Uterus (tissue), 2 donors: ENCODE data around the gene ACVR1C.

ENCODE experiments used
- CTCF ChIP-seq, 4 experiments: fragments of 200-600 bp in 2 of 4; fragments of 450-650 bp in 2 of 4; sonication (generic) in 2 of 4; IDR thresholded peaks; one replicate each; pipeline ENCODE4 v1.5.1; 2016 to 2019; ENCODE audit warnings: antibody characterized with exemption in 4 of 4, mild to moderate bottlenecking in 2 of 4, moderate library complexity in 1 of 4
- POLR2A ChIP-seq, 2 donors: fragments of 450-650 bp; IDR thresholded peaks; one replicate each; pipeline ENCODE4 v1.6.1; 2016; ENCODE audit warnings: antibody characterized with exemption in 2 of 2, mild to moderate bottlenecking in 1 of 2, moderate library complexity in 1 of 2

- TF ChIP-seq CTCF (IDR thresholded peaks at IDR 0.05) (no peak), POLR2A (IDR thresholded peaks at IDR 0.05) (no peak)
Measured at GRCh38 chr2:157606534-157606933, 22.1 kb downstream of the ACVR1C start.
